ENCODE data around the gene LRRFIP1. TPM values are rescaled to one million over a fixed set of nuclear protein-coding genes. Genes with fewer than 3 reads are reported as not detected.

Gene LRRFIP1
- total and polyA plus RNA-seq, 2 donors (not counting 1 experiment from before 2014, with no cell fraction given), result 42.0 to 139 TPM

GRCh38 chr2:237699870-237700511 is 72.6 kb downstream of the LRRFIP1 start:
- peaks cover 95% of the 10 kb centered on the region for H3K4me1 Mint-ChIP-seq
- H3K27me3 Mint-ChIP-seq, result no peaks in the 10 kb centered on the region
- WGBS (ENCODE audit: insufficient coverage), result 65% methylated on average over 17 of the region's 19 CpGs
- peak overlapping the region; percentile 78 for H3K4me2 ChIP-seq (replicated peaks; ENCODE audit: low read depth, low read length, poor library complexity, severe bottlenecking)
- CTCF ChIA-PET, result interaction anchor here (0.7 to 5.3 kb wide), 4 partner anchors 28 to 118 kb away, joined by 3 to 72 read pairs (median 4); no protein-coding TSS in a partner anchor
- no peak for DNase-seq
- H3K9me3 ChIP-seq (ENCODE audit: control extremely low read depth in 1 of 3, control insufficient read depth in 2 of 3, insufficient read depth in 1 of 3, low read length in 2 of 3), result peaks cover 0 to 7% (median 0%) of the 10 kb centered on the region in 3 donors
- H3K27me3 ChIP-seq (replicated peaks in 1 of 4; ENCODE audit: control extremely low read depth in 1 of 4, control insufficient read depth in 3 of 4, insufficient read depth in 4 of 4, low read length in 3 of 4), result no peaks in the 10 kb centered on the region
- peaks cover 98% of the 10 kb centered on the region for H3K79me2 ChIP-seq (ENCODE audit: control insufficient read depth, insufficient read depth, low read length)
- H2AFZ ChIP-seq (ENCODE audit: insufficient read depth, low read depth, low read length, poor library complexity, severe bottlenecking), result no peak overlapping the region
- H3K27ac Mint-ChIP-seq, result peak overlapping the region; percentile 47
- ATAC-seq (ENCODE audit: low read depth), result no peak
- no peak for TF ChIP-seq CTCF (IDR thresholded peaks at IDR 0.05)
- H3K27ac ChIP-seq (ENCODE audit: low read length in 2 of 2), result peak overlapping the region; percentile 36 to 64
- no peaks in the 10 kb centered on the region for H3K9me3 Mint-ChIP-seq (ENCODE audit: insufficient read depth)
- H3K9ac ChIP-seq (ENCODE audit: low read length), result peak overlapping the region; percentile 17
- peaks cover 0 to 7% of the 10 kb centered on the region in 2 experiments for H3K36me3 ChIP-seq (replicated peaks in 1 of 2; ENCODE audit: control extremely low read depth in 1 of 2, control insufficient read depth in 1 of 2, extremely low read depth in 1 of 2, insufficient read depth in 2 of 2, low read length in 1 of 2)
- POLR2A ChIA-PET, result interaction anchor here (0.7 to 1.5 kb wide), 3 partner anchors 25 to 75 kb away, joined by 4 to 7 read pairs (median 5); no protein-coding TSS in a partner anchor
- peaks cover 92 to 96% of the 10 kb centered on the region in 2 donors for H3K4me1 ChIP-seq (ENCODE audit: control insufficient read depth in 2 of 2, insufficient read depth in 2 of 2, low read length in 2 of 2)
- peaks cover 88% of the 10 kb centered on the region for H4K20me1 ChIP-seq (ENCODE audit: control insufficient read depth, insufficient read depth, low read length, poor library complexity, severe bottlenecking)
- peak overlapping the region; percentile 52 for H3K4me3 Mint-ChIP-seq
- peak overlapping the region in 1 of 5 experiments; percentile 5 for H3K4me3 ChIP-seq (ENCODE audit: control extremely low read depth in 1 of 5, extremely low read depth in 1 of 5, insufficient read depth in 1 of 5, low read depth in 2 of 5, low read length in 4 of 5)
- intact Hi-C loops (cut with micrococcal nuclease), result loop anchor here (5.0 kb wide), 2 partner anchors 33 to 98 kb away; no protein-coding TSS in a partner anchor

- H3K4me3 Mint-ChIP-seq, result peak overlapping the region; percentile 52
- peaks cover 90% of the 10 kb centered on the region for H4K20me1 ChIP-seq (ENCODE audit: control insufficient read depth, insufficient read depth, low read length, poor library complexity, severe bottlenecking)
- no peaks in the 10 kb centered on the region for H3K27me3 ChIP-seq (replicated peaks in 1 of 4; ENCODE audit: control extremely low read depth in 1 of 4, control insufficient read depth in 3 of 4, insufficient read depth in 4 of 4, low read length in 3 of 4)
- DNase-seq (peak; percentile 81), ATAC-seq (ENCODE audit: low read depth) (peak; percentile 55)
- H3K9me3 Mint-ChIP-seq (ENCODE audit: insufficient read depth), result no peaks in the 10 kb centered on the region
- H3K9me3 ChIP-seq (ENCODE audit: control extremely low read depth in 1 of 3, control insufficient read depth in 2 of 3, insufficient read depth in 1 of 3, low read length in 2 of 3), result peaks cover 0 to 9% (median 0%) of the 10 kb centered on the region in 3 donors
- no peak for TF ChIP-seq CTCF (IDR thresholded peaks at IDR 0.05)
- no peaks in the 10 kb centered on the region for H3K27me3 Mint-ChIP-seq
- peaks cover 100% of the 10 kb centered on the region for H3K79me2 ChIP-seq (ENCODE audit: control insufficient read depth, insufficient read depth, low read length)
- H2AFZ ChIP-seq (ENCODE audit: insufficient read depth, low read depth, low read length, poor library complexity, severe bottlenecking), result no peak overlapping the region
- peak overlapping the region; percentile 36 to 64 for H3K27ac ChIP-seq (ENCODE audit: low read length in 2 of 2)
- peaks cover 93% of the 10 kb centered on the region for H3K4me1 Mint-ChIP-seq
- intact Hi-C loops (cut with micrococcal nuclease), result loop anchor here (5.0 kb wide), 1 partner anchor 33 kb away; no protein-coding TSS in a partner anchor
- ChIA-PET POLR2A (interaction anchor here (1.4 to 1.5 kb wide), 2 partner anchors 26 to 27 kb away, joined by 4 to 7 read pairs; no protein-coding TSS in a partner anchor), CTCF (interaction anchor here (0.6 to 5.3 kb wide), 5 partner anchors 28 to 1954 kb away, joined by 3 to 72 read pairs (median 3); no protein-coding TSS in a partner anchor)
- H3K4me2 ChIP-seq (replicated peaks; ENCODE audit: low read depth, low read length, poor library complexity, severe bottlenecking), result peak overlapping the region; percentile 78
- 10% methylated on average over 9 of the region's 13 CpGs for WGBS (ENCODE audit: insufficient coverage)
- H3K36me3 ChIP-seq (replicated peaks in 1 of 2; ENCODE audit: control extremely low read depth in 1 of 2, control insufficient read depth in 1 of 2, extremely low read depth in 1 of 2, insufficient read depth in 2 of 2, low read length in 1 of 2), result peaks cover 0 to 7% of the 10 kb centered on the region in 2 experiments
- peak overlapping the region; percentile 17 for H3K9ac ChIP-seq (ENCODE audit: low read length)
- H3K4me1 ChIP-seq (ENCODE audit: control insufficient read depth in 2 of 2, insufficient read depth in 2 of 2, low read length in 2 of 2), result peaks cover 88 to 94% of the 10 kb centered on the region in 2 donors
- peak overlapping the region; percentile 47 for H3K27ac Mint-ChIP-seq
- H3K4me3 ChIP-seq (ENCODE audit: control extremely low read depth in 1 of 5, extremely low read depth in 1 of 5, insufficient read depth in 1 of 5, low read depth in 2 of 5, low read length in 4 of 5), result peak overlapping the region in 2 of 5 experiments; percentile 5
Observed at GRCh38 chr2:237700512-237701032, 73.2 kb downstream of the LRRFIP1 start.
